ENCODE data around the gene RYR3. TPM values are rescaled to one million over a fixed set of nuclear protein-coding genes. Genes with fewer than 3 reads are reported as not detected.

RYR3 gene
- total RNA-seq, 4 donors from 2014 or later, result 1.5 to 7.3 (median 1.9) TPM

GRCh38 chr15:33823119-33823518, 512.4 kb downstream of the RYR3 start:
- no peak for TF ChIP-seq CTCF (IDR thresholded peaks at IDR 0.05; ENCODE audit: low read depth)

GRCh38 chr15:33825453-33825852, 514.7 kb downstream of the RYR3 start:
- no peak for TF ChIP-seq CTCF (IDR thresholded peaks at IDR 0.05; ENCODE audit: low read depth)

GRCh38 chr15:33826201-33826600, 515.4 kb downstream of the RYR3 start:
- no peak for TF ChIP-seq CTCF (IDR thresholded peaks at IDR 0.05; ENCODE audit: low read depth)

GRCh38 chr15:33830351-33830750, 519.6 kb downstream of the RYR3 start:
- TF ChIP-seq CTCF (IDR thresholded peaks at IDR 0.05; ENCODE audit: low read depth), result no peak

- TF ChIP-seq CTCF (IDR thresholded peaks at IDR 0.05; ENCODE audit: low read depth), result no peak
Measured at GRCh38 chr15:33831646-33832045, 520.9 kb downstream of the RYR3 start.

GRCh38 chr15:33834892-33835743, 524.4 kb downstream of the RYR3 start:
- TF ChIP-seq CTCF (IDR thresholded peaks at IDR 0.05; ENCODE audit: low read depth), result no peak

- TF ChIP-seq CTCF (IDR thresholded peaks at IDR 0.05; ENCODE audit: low read depth), result no peak
Measured at GRCh38 chr15:33837294-33837693, 526.5 kb downstream of the RYR3 start.
